Psoas muscle (tissue), 8 donors: ENCODE results near the gene NELFB. TPM values are rescaled to one million over a fixed set of nuclear protein-coding genes. Genes with fewer than 3 reads are reported as not detected.
A peak's percentile ranks its signal among the peaks of the same experiment; 100 is the strongest.

Source experiments
- ATAC-seq, 4 donors: fragments of 200-7000 bp; cut with Tn5 transposase; one replicate each; pipeline ENCODE4 v1.9.1; 2020; ENCODE audit warnings: moderate library complexity in 3 of 4, mild to moderate bottlenecking in 2 of 4
- DNase-seq, 2 donors: peaks; one replicate each; pipeline ENCODE4 v3.0.0-alpha.2; 2020
- H3K27ac ChIP-seq: fragments of 200-600 bp; one replicate; pipeline ENCODE4 v1.8.0; 2022
- H3K27me3 ChIP-seq, 3 donors: fragments of 200-600 bp in 1 of 3; one replicate each; pipeline versions ENCODE4 v1.6.1 to v1.8.0; 2013 to 2022; ENCODE audit warnings: low read length in 2 of 3, mild to moderate bottlenecking in 2 of 3, moderate library complexity in 1 of 3; ENCODE audit not compliant: insufficient read depth in 3 of 3
- H3K36me3 ChIP-seq, 2 donors: fragments of 200-600 bp in 1 of 2; one replicate each; pipeline versions ENCODE4 v1.6.1 to v1.8.0; 2013 to 2022; ENCODE audit warnings: low read depth in 1 of 2, mild to moderate bottlenecking in 1 of 2, moderate library complexity in 1 of 2; ENCODE audit not compliant: insufficient read depth in 1 of 2
- H3K4me1 ChIP-seq: fragments of 200-600 bp; one replicate; pipeline ENCODE4 v1.8.0; 2022
- H3K4me3 ChIP-seq: fragments of 200-600 bp; one replicate; pipeline ENCODE4 v1.8.0; 2022; ENCODE audit warnings: mild to moderate bottlenecking
- H3K9me3 ChIP-seq: fragments of 200-600 bp; one replicate; pipeline ENCODE4 v1.8.0; 2022
- WGBS, 3 donors: extraction: QIAGEN DNeasy Blood & Tissue Kit; methylation state at CpG; one replicate each; pipeline versions ENCODE4 v1.1.6 to v1.1.7; 2013; 5-methylcytosine and 5-hydroxymethylcytosine counted together
- intact Hi-C, 2 donors: fragments of 100-400 bp; cut with DNase I; formaldehyde crosslinking; loops; one replicate each; pipeline versions ENCODE4 v1.11.0 to v1.14.2; 2022
- polyA plus RNA-seq, 3 donors: library from polyadenylated mRNA; stranded (reverse); fragments of 200-250 nt; gene quantifications; one replicate each; pipeline ENCODE4 v1.2.3, GENCODE V29; 2013
- total RNA-seq, 4 donors: library from RNA; stranded (reverse); fragmentation: NEBNext Ultra II Directional in 2 of 4; extraction: Animal tissue kit (Norgen Biotek cat#: 25700) in 2 of 4; gene quantifications; one replicate each; pipeline versions ENCODE4 v1.2.1 to v1.2.4, GENCODE V29; 2021 to 2023
- TF ChIP-seq, protein P1 (sequence below): fragments of 200-600 bp; IDR thresholded peaks from one replicate; pipeline ENCODE4 v1.8.0; 2022; ENCODE audit warnings: antibody characterized with exemption
- donor health status: healthy with polysubstance abuse.
- donor health status: DM: no; HTN: no; CAD: no; lungs with moderate emphysema.
- donor health status: Bipolar disorder and iron deficiency.
- donor health status: healthy.
- donor health status: DM: yes; HTN: yes; CAD: no.
- donor health status: DM: no; HTN: no; CAD: no.
- donor health status: DM: no; HTN: no; CAD: no.
- donor health status: DM: yes; HTN: yes; CAD: no.

The NELFB gene
- total and polyA plus RNA-seq, 7 donors: 39.1 to 74.3 (median 43.8) TPM

DNA sequence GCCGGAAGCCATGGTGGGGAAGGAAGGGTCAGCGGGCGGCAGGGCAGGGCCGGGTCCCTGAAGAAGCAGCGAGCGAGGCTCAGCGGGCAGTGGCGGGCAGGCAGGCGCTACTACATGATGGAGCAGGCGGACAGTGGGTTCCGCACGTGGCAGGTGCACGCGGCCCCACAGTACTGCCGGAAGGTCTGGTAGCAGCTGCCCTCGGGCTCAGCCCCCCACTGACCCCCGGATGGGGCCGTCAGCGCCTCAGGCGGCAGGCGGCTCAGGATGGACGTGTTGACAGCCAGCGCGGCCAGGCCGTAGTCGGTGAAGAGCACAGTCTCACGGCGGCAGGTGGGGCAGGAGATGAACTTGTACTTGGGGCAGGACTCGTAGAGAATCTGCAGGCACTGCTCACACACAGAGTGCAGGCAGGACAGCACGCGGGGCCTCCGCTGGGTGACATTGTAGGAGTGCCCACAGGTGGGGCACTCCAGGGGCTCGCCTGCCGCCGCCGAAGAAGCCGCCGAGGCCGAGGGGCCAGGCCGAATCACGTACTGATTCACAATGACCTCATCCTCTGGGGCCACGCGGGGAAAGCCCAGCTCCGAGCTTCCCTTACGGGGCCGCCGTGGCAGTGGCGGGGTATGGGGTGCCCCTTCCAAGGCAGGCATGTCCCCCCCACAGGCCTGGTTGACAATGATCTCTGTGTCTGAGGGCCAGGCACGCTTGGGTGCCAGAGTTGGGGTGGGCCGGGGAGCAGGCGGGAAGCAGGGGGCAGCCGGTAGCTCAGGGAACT, 34.6 kb upstream of the NELFB start:
- ATAC-seq: no peak
- no peaks in the 10 kb centered on the region for H3K9me3 ChIP-seq
- intact Hi-C loops: no loop called here
- peaks cover 0 to 4% of the 10 kb centered on the region in 2 donors for H3K36me3 ChIP-seq
- H3K4me3 ChIP-seq: no peak overlapping the region
- peaks cover 11% of the 10 kb centered on the region for H3K4me1 ChIP-seq
- no peaks in the 10 kb centered on the region for H3K27me3 ChIP-seq
- no peak overlapping the region for H3K27ac ChIP-seq
- no peak for DNase-seq
- TF ChIP-seq, protein P1, sequence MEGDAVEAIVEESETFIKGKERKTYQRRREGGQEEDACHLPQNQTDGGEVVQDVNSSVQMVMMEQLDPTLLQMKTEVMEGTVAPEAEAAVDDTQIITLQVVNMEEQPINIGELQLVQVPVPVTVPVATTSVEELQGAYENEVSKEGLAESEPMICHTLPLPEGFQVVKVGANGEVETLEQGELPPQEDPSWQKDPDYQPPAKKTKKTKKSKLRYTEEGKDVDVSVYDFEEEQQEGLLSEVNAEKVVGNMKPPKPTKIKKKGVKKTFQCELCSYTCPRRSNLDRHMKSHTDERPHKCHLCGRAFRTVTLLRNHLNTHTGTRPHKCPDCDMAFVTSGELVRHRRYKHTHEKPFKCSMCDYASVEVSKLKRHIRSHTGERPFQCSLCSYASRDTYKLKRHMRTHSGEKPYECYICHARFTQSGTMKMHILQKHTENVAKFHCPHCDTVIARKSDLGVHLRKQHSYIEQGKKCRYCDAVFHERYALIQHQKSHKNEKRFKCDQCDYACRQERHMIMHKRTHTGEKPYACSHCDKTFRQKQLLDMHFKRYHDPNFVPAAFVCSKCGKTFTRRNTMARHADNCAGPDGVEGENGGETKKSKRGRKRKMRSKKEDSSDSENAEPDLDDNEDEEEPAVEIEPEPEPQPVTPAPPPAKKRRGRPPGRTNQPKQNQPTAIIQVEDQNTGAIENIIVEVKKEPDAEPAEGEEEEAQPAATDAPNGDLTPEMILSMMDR: no peak
- WGBS, 3 donors: 86 to 91% (median 90%) methylated on average over 47 to 52 of the region's 52 CpGs

DNA sequence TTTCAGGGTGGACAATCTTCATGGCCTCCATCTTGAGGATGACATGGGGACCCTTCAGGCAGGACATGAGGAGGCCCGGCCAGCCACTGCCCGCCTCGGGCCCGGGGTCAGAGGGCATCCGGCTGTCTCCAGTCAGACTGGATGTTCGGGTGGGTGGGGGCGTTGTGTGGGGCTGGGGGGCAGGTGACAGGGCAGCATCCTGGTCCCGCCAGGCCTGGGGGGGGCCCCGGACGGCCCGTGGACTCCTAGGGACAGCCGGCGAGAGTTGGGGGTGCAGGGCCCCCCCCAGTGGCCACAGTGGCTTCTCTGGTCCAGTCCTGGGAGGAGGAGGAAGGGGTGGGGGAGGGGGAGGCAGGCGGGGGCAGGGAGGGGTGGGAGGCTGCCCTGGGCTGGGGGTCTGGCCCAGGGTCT, 34.0 kb upstream of the NELFB start:
- DNase-seq (no peak), ATAC-seq (no peak)
- peaks cover 11% of the 10 kb centered on the region for H3K4me1 ChIP-seq
- H3K27me3 ChIP-seq: no peaks in the 10 kb centered on the region
- 69 to 79% (median 76%) methylated on average over 13 to 14 of the region's 14 CpGs for WGBS, 3 donors
- H3K36me3 ChIP-seq: no peaks in the 10 kb centered on the region
- H3K4me3 ChIP-seq: peak overlapping the region; percentile 57
- intact Hi-C loops: no loop called here
- TF ChIP-seq, protein P1: no peak
- no peaks in the 10 kb centered on the region for H3K9me3 ChIP-seq
- no peak overlapping the region for H3K27ac ChIP-seq

DNA sequence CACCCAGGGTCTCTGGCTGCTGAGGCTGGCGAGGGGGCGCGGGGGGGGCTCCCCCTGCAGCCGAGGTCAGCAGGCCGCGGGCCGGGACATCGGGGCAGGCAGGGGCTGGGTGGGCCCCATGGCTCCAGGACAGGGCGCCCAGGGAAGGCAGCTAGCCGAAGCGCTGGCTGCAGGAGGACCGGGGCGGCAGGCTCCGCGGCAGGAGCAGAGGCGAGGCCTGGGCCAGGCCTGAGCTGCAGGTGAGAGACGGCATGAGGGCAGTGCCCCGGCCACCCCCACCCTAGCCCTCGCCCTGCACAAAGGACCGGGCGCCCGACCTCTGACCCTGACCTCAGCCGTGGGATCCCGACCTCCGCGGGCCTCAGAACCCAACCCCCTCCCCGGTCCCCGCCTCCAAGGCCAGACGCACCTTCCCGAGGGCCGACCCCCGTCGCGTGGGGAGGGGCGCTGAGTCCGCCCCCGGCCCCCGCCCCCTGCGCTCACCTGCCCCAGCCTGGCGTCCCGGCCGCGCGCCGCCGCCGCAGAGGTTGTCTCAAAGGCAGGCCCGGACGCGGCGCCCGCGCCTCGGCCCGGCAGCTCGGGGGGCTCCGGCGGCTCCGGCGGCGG, 33.5 kb upstream of the NELFB start:
- intact Hi-C loops: loop anchor here in 1 of 2 donors (2.0 kb wide), 1 partner anchor 33 kb away; the partner anchor contains the start of genes ANAPC2 and SSNA1
- peaks cover 11% of the 10 kb centered on the region for H3K4me1 ChIP-seq
- 8 to 14% (median 10%) methylated on average over 32 to 61 of the region's 61 CpGs for WGBS, 3 donors
- H3K27me3 ChIP-seq: no peaks in the 10 kb centered on the region
- DNase-seq: no peak
- no peak for ATAC-seq
- H3K4me3 ChIP-seq: peak overlapping the region; percentile 57
- no peak overlapping the region for H3K27ac ChIP-seq
- H3K36me3 ChIP-seq: no peaks in the 10 kb centered on the region
- TF ChIP-seq, protein P1: no peak
- no peaks in the 10 kb centered on the region for H3K9me3 ChIP-seq

DNA sequence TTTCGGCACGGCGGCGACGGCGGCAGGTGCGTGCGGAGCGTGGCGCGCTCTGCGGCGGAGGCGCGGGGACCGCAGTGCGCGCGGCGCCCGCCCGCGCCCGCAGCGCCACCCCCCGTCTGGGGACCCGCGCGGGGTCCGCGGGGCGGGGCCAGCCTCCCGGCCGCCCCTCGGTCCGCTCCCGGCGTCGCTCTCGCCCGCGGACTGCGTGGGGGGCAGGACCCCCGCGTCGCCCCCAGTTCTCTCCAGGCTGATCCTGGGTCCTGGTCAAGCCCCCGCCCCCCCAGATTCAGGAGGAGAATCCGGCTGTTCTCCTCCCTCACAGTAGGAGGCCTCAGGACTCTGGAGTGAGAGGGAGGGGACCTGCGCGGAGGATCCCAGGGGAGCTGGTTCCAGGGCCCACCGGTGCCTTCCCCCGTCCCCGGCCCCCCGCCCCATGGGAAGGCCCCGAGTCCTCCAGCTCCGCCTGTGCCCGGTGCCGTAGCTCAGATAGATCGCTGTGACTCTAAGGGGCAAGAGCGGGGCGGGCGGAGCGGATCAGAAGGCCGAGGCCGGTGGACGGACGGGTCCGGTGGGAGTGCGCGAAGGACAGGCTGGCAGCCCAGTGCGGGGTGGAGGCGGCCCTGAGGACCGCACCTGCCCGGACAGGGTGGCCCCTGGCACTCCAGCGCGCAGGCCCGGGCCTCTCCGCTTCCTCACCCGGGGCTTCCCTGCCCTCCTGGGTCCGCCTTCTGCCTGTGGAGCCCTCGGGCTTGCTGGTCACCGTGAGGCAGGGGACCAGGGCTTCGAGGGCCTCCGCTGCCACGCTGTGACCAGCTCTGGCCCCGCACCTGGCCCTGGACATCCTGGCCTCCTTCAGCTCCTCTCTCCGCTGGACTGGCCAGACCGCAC, 32.7 kb upstream of the NELFB start, which contains the start of gene RNF208:
TSS of gene RNF208 (minus strand) at position 51 of the 888 bp plus-strand sequence. CDS start 1,028 bp downstream, outside the sequence.
- no peak for DNase-seq
- no peaks in the 10 kb centered on the region for H3K36me3 ChIP-seq
- intact Hi-C loops: loop anchor here in 1 of 2 donors (2.0 kb wide), 1 partner anchor 34 kb away; the partner anchor contains the start of genes ANAPC2 and SSNA1
- TF ChIP-seq, protein P1: no peak
- peak within 1 kb of the TSS; percentile 83 for H3K27ac ChIP-seq
- H3K4me3 ChIP-seq: peak within 1 kb of the TSS; percentile 76
- peak; percentile 12 to 45 (median 32) for ATAC-seq
- peaks cover 11% of the 10 kb centered on the region for H3K4me1 ChIP-seq
- peaks cover 0 to 6% (median 0%) of the 10 kb centered on the region in 3 donors for H3K27me3 ChIP-seq
- WGBS, 3 donors: 4 to 6% (median 5%) methylated on average over 33 to 88 of the region's 88 CpGs
- no peaks in the 10 kb centered on the region for H3K9me3 ChIP-seq
